OCI-LY3 (cell line): ENCODE data around the gene ARHGAP26.

ENCODE experiments used
- H2AFZ ChIP-seq: fragments of 200-600, 300-600 bp; shearing (Covaris generic); 2 replicates; pipeline ENCODE4 v1.6.0; 2014; ENCODE audit warnings: antibody characterized with exemption, low read depth, low read length
- H3K27ac ChIP-seq: fragments of 200-600, 300-600 bp; sonication (generic); 2 replicates; pipeline ENCODE4 v1.5.1; 2014; ENCODE audit warnings: mild to moderate bottlenecking, low read length, moderate library complexity, mixed read lengths
- H3K27me3 ChIP-seq: fragments of 200-600, 300-600 bp; sonication (generic); 2 replicates; pipeline ENCODE4 v1.6.1; 2014; ENCODE audit warnings: low read depth, low read length, mixed read lengths
- H3K36me3 ChIP-seq: fragments of 200-600, 300-600 bp; sonication (generic); replicated peaks from 2 replicates; pipeline ENCODE3; 2014; ENCODE audit warnings: low read depth, low read length, mixed read lengths
- H3K4me1 ChIP-seq: fragments of 300-600, 200-600 bp; sonication (generic); 2 replicates; pipeline ENCODE4 v1.6.1; 2014; ENCODE audit warnings: low read length, mixed read lengths
- H3K4me2 ChIP-seq: fragments of 200-600, 300-600 bp; sonication (generic); 2 replicates; pipeline ENCODE4 v1.6.1; 2014; ENCODE audit warnings: low read length, mixed read lengths
- H3K4me3 ChIP-seq: fragments of 300-600, 200-600 bp; sonication (generic); 2 replicates; pipeline ENCODE4 v1.5.1; 2014; ENCODE audit warnings: antibody characterized with exemption, mild to moderate bottlenecking, low read length, moderate library complexity
- H3K79me2 ChIP-seq: fragments of 300-600, 200-600 bp; shearing (Covaris generic); 2 replicates; pipeline ENCODE4 v1.6.1; 2014; ENCODE audit warnings: mild to moderate bottlenecking, low read length, mixed read lengths
- H3K9ac ChIP-seq: fragments of 300-600, 200-600 bp; shearing (Covaris generic); 2 replicates; pipeline ENCODE4 v1.6.0; 2014; ENCODE audit warnings: mild to moderate bottlenecking, low read length, moderate library complexity
- H3K9me3 ChIP-seq: fragments of 200-600, 300-600 bp; shearing (Covaris generic); 2 replicates; pipeline ENCODE4 v1.6.1; 2014; ENCODE audit warnings: low read length, mixed read lengths; ENCODE audit not compliant: insufficient read depth
- H4K20me1 ChIP-seq: fragments of 200-600, 300-600 bp; sonication (generic); 2 replicates; pipeline ENCODE4 v1.6.1; 2016; ENCODE audit warnings: low read length, mixed read lengths; ENCODE audit not compliant: insufficient read depth
- CTCF ChIP-seq: fragments of 200-600, 300-600 bp; sonication (generic); IDR thresholded peaks from 2 replicates; pipeline ENCODE4 v1.5.1; 2014; ENCODE audit warnings: antibody characterized with exemption, low read length, low read depth
- EZH2phosphoT487 ChIP-seq: fragments of 200-600 bp; shearing (Covaris generic); IDR thresholded peaks from 2 replicates; pipeline ENCODE4 v1.6.1; 2018; ENCODE audit warnings: antibody characterized with exemption, mixed run types, low read depth

Gene ARHGAP26

GRCh38 chr5:143045062-143045461, 274.9 kb downstream of the ARHGAP26 start:
- Histone ChIP-seq H3K9ac (no peak overlapping the region), H3K27me3 (no peaks in the 10 kb centered on the region), H3K36me3 (peaks cover 4% of the 10 kb centered on the region), H4K20me1 (no peaks in the 10 kb centered on the region), H3K9me3 (no peaks in the 10 kb centered on the region), H2AFZ (no peak overlapping the region), H3K4me3 (no peak overlapping the region), H3K27ac (no peak overlapping the region), H3K4me1 (peaks cover 16% of the 10 kb centered on the region), H3K4me2 (no peak overlapping the region), H3K79me2 (no peaks in the 10 kb centered on the region)
- no peak for TF ChIP-seq CTCF
- no peak for TF ChIP-seq EZH2phosphoT487

- Histone ChIP-seq H4K20me1 (no peaks in the 10 kb centered on the region), H3K79me2 (no peaks in the 10 kb centered on the region), H3K36me3 (peaks cover 4% of the 10 kb centered on the region), H2AFZ (no peak overlapping the region), H3K27ac (no peak overlapping the region), H3K4me3 (no peak overlapping the region), H3K9ac (no peak overlapping the region), H3K27me3 (no peaks in the 10 kb centered on the region), H3K4me1 (peaks cover 24% of the 10 kb centered on the region), H3K4me2 (no peak overlapping the region), H3K9me3 (no peaks in the 10 kb centered on the region)
- TF ChIP-seq EZH2phosphoT487, result no peak
- TF ChIP-seq CTCF, result no peak
Measured at GRCh38 chr5:143046314-143046713, 276.1 kb downstream of the ARHGAP26 start.

- Histone ChIP-seq H3K36me3 (peaks cover 4% of the 10 kb centered on the region), H3K79me2 (no peaks in the 10 kb centered on the region), H3K27ac (no peak overlapping the region), H3K9ac (no peak overlapping the region), H2AFZ (no peak overlapping the region), H3K4me1 (peaks cover 31% of the 10 kb centered on the region), H3K4me3 (no peak overlapping the region), H3K27me3 (no peaks in the 10 kb centered on the region), H3K9me3 (no peaks in the 10 kb centered on the region), H3K4me2 (no peak overlapping the region), H4K20me1 (no peaks in the 10 kb centered on the region)
- TF ChIP-seq CTCF, result no peak
- no peak for TF ChIP-seq EZH2phosphoT487
Measured at GRCh38 chr5:143047091-143047490, 276.9 kb downstream of the ARHGAP26 start.

GRCh38 chr5:143050183-143050582, 280.0 kb downstream of the ARHGAP26 start:
- peaks cover 62% of the 10 kb centered on the region for H3K4me1 ChIP-seq
- H3K27me3 ChIP-seq, result no peaks in the 10 kb centered on the region
- no peak overlapping the region for H3K27ac ChIP-seq
- H3K4me3 ChIP-seq, result no peak overlapping the region
- H2AFZ ChIP-seq, result no peak overlapping the region
- H3K9ac ChIP-seq, result peak overlapping the region; percentile 14; the same call in 1 of the 2 replicates
- H3K4me2 ChIP-seq, result peak overlapping the region; percentile 45
- TF ChIP-seq EZH2phosphoT487, result no peak
- no peak for TF ChIP-seq CTCF
- no peaks in the 10 kb centered on the region for H3K36me3 ChIP-seq
- H4K20me1 ChIP-seq, result no peaks in the 10 kb centered on the region
- no peaks in the 10 kb centered on the region for H3K9me3 ChIP-seq
- no peaks in the 10 kb centered on the region for H3K79me2 ChIP-seq
